GM12878 (cell line): ENCODE data around the gene ARID4B. TPM values are rescaled to one million over a fixed set of nuclear protein-coding genes. Genes with fewer than 3 reads are reported as not detected.

Experiments used
- ATAC-seq: fragments of 200-7000 bp; cut with Tn5 transposase; 3 replicates; pipeline ENCODE4 v1.9.1; 2020; ENCODE audit warnings: mild to moderate bottlenecking, moderate library complexity
- BruUV-seq: library from RNA; stranded (reverse); fragments of 400-500 nt; replicated peaks from 2 replicates; lab custom pipeline; 2021; lab: Mats Ljungman, UMichigan
- CTCF ChIA-PET: fragments of 300-600 bp; sonication (Branson Sonifier 250); formaldehyde crosslinking; extraction: SDS; loops from one replicate; lab custom pipeline; 2021; ENCODE audit warnings: inconsistent platforms; lab: Yijun Ruan, JAX
- POLR2A ChIA-PET: fragments of 350-600 bp; formaldehyde crosslinking; extraction: SDS; loops from one replicate; lab custom pipeline; 2021; ENCODE audit warnings: inconsistent platforms; lab: Charles Lee
- RAD21 ChIA-PET: fragments of 300-600 bp; sonication (Branson Sonifier 250); formaldehyde crosslinking; loops from one replicate; lab custom pipeline; 2023; ENCODE audit warnings: antibody characterized with exemption; ENCODE audit not compliant: unreplicated experiment; lab: Charles Lee
- SMC1A ChIA-PET: fragments of 300-600 bp; sonication (Branson Sonifier 250); formaldehyde crosslinking; loops from one replicate; lab custom pipeline; 2023; ENCODE audit not compliant: unreplicated experiment, uncharacterized antibody; lab: Charles Lee
- DNase-seq: peaks from one replicate; pipeline ENCODE4 v3.0.0-alpha.2; 2011; ENCODE audit warnings: low read depth, low spot score
- FAIRE-seq: peaks from 3 replicates; lab custom pipeline; 2011; peaks lifted over from hg19 to GRCh38; lab: Jason Lieb, UNC
- H2AFZ ChIP-seq: 2 replicates; pipeline ENCODE4 v1.6.0; 2011; ENCODE audit warnings: low read depth, low read length, control low read depth; ENCODE audit not compliant: control insufficient read depth
- H3K27ac ChIP-seq: 2 replicates; pipeline ENCODE4 v1.5.1; 2011; ENCODE audit warnings: control low read depth; ENCODE audit not compliant: control insufficient read depth, insufficient read depth
- H3K27me3 ChIP-seq, 2 experiments: replicated peaks in 1 of 2; 2 replicates each; pipeline versions ENCODE4 v1.6.0 to v1.6.1; 2011; ENCODE audit warnings: low read length in 1 of 2; ENCODE audit not compliant: control insufficient read depth in 2 of 2, insufficient read depth in 2 of 2
- H3K36me3 ChIP-seq, 2 experiments: 2 replicates each; pipeline ENCODE4 v1.5.1; 2011; ENCODE audit warnings: low read length in 1 of 2; ENCODE audit not compliant: control insufficient read depth in 2 of 2, insufficient read depth in 2 of 2
- H3K4me1 ChIP-seq: 2 replicates; pipeline ENCODE4 v1.6.1; 2011; ENCODE audit warnings: mild to moderate bottlenecking, low read length, moderate library complexity, mixed read lengths; ENCODE audit not compliant: control insufficient read depth, insufficient read depth
- H3K4me2 ChIP-seq: 2 replicates; pipeline ENCODE4 v1.6.0; 2011; ENCODE audit warnings: control low read depth; ENCODE audit not compliant: control insufficient read depth, insufficient read depth
- H3K4me3 ChIP-seq: fragments of 200-600 bp; sonication (generic); 2 replicates; pipeline ENCODE4 v1.5.1; 2016
- H3K79me2 ChIP-seq: 2 replicates; pipeline ENCODE4 v1.6.0; 2011; ENCODE audit warnings: low read length; ENCODE audit not compliant: control insufficient read depth, insufficient read depth
- H3K9ac ChIP-seq: 2 replicates; pipeline ENCODE4 v1.8.0; 2011; ENCODE audit warnings: low read length, control low read depth, mixed read lengths; ENCODE audit not compliant: control insufficient read depth, insufficient read depth
- H3K9me3 ChIP-seq: replicated peaks from 3 replicates; pipeline ENCODE4 v1.5.1; 2011; ENCODE audit warnings: mild to moderate bottlenecking, low read length; ENCODE audit not compliant: control insufficient read depth, insufficient read depth
- H4K20me1 ChIP-seq: 2 replicates; pipeline ENCODE4 v1.6.0; 2011; ENCODE audit not compliant: control insufficient read depth, insufficient read depth
- MEF2B ChIP-seq: fragments of 450-650 bp; IDR thresholded peaks from 2 replicates; pipeline ENCODE4 v1.6.1; 2018; ENCODE audit warnings: mild to moderate bottlenecking, moderate library complexity; ENCODE audit not compliant: partially characterized antibody, poor library complexity, severe bottlenecking
- MXI1 ChIP-seq: fragments of 150-350 bp; IDR thresholded peaks from 2 replicates; pipeline ENCODE4 v1.6.1; 2011; ENCODE audit warnings: low read depth, mild to moderate bottlenecking, inconsistent platforms, low read length, improper control_type of control experiment
- MYB ChIP-seq: fragments of 150-350 bp; IDR thresholded peaks from 2 replicates; pipeline ENCODE4 v1.6.1; 2014; ENCODE audit warnings: mild to moderate bottlenecking, low read depth, low read length, borderline replicate concordance
- NKRF ChIP-seq: fragments of 450-650 bp; conservative IDR thresholded peaks from 2 replicates; pipeline ENCODE4 v1.6.1; 2017; ENCODE audit warnings: mild to moderate bottlenecking, moderate library complexity
- SP1 ChIP-seq: IDR thresholded peaks from one replicate; pipeline ENCODE4 v1.6.1; 2011; ENCODE audit warnings: low read depth, low read length
- TBL1XR1 ChIP-seq: IDR thresholded peaks from 2 replicates; pipeline ENCODE4 v1.6.1; 2012; ENCODE audit warnings: low read depth, low read length, improper control_type of control experiment
- ZNF592 ChIP-seq: fragments of 450-650 bp; IDR thresholded peaks from 2 replicates; pipeline ENCODE4 v1.6.1; 2017; ENCODE audit warnings: mild to moderate bottlenecking, moderate library complexity
- WGBS: methylation state at CpG from one replicate; pipeline ENCODE4 v1.1.6; 2016; ENCODE audit warnings: low lambda C conversion rate; ENCODE audit not compliant: insufficient replicate concordance, insufficient coverage; ENCODE audit errors: missing lambda C conversion rate; 5-methylcytosine and 5-hydroxymethylcytosine counted together
- in situ Hi-C: fragments of 300-500 bp; cut with MboI; formaldehyde crosslinking; loops from 9 replicates; pipeline ENCODE4 v1.14.3; 2018; ENCODE audit warnings: mixed read lengths
- intact Hi-C: fragments of 100-400 bp; cut with micrococcal nuclease; formaldehyde crosslinking; loops from one replicate; pipeline ENCODE4 v1.14.2; 2022; ENCODE audit not compliant: unreplicated experiment
- polyA plus RNA-seq, 11 experiments: library from polyadenylated mRNA; depleted of rRNA in 4 of 11; unstranded in 6 of 11; stranded (reverse) in 5 of 11; fragments of >200 nt; fragmentation: Nextera tagmentation in 4 of 11; fragmentation: Illumina TruSeq in 1 of 11; extraction: Ambion mirVana in 4 of 11; extraction: Trizol in 1 of 11; gene quantifications; 1 replicate in 1 of 11; 2 replicates in 10 of 11; pipeline versions ENCODE4 v1.2.1 to v1.2.3, GENCODE V29; 2011 to 2016; ENCODE audit warnings: inconsistent platforms in 2 of 11, missing spikeins in 2 of 11, low read depth in 1 of 11
- total RNA-seq, 4 experiments: library from RNA; depleted of rRNA in 3 of 4; stranded (reverse); fragments of >200 nt in 3 of 4; fragmentation: Illumina TruSeq in 1 of 4; extraction: Trizol in 1 of 4; gene quantifications; 2 replicates each; pipeline versions ENCODE4 v1.2.1 to v1.2.3, GENCODE V29; 2013 to 2021

ARID4B gene
- total and polyA plus RNA-seq, 10 of the 15 experiments (the other 5 are each of a cell fraction or from before 2014, with no cell fraction given): 13.6 to 39.1 (median 28.0) TPM

- POLR2A ChIA-PET: interaction anchor here (0.6 to 1.4 kb wide), 2 partner anchors 23 to 26 kb away, joined by 3 read pairs; no protein-coding TSS in a partner anchor
- H3K79me2 ChIP-seq: peaks cover 65% of the 10 kb centered on the region
- intact Hi-C loops: no loop called here
- CTCF ChIA-PET: no interaction called here
- no peak for ATAC-seq
- no peak overlapping the region for H3K4me2 ChIP-seq
- FAIRE-seq: no peak
- no peak overlapping the region for H2AFZ ChIP-seq
- 0 out of 2 replicates have a peak, but pooled peaks cover 4% of the 10 kb centered on the region for H3K4me1 ChIP-seq
- H3K9ac ChIP-seq: no peak overlapping the region
- no peak for TF ChIP-seq NKRF
- no peak for TF ChIP-seq ZNF592
- TF ChIP-seq MYB: no peak
- TF ChIP-seq TBL1XR1: no peak
- TF ChIP-seq MEF2B: no peak
- TF ChIP-seq SP1: no peak
- TF ChIP-seq MXI1: no peak
- DNase-seq: no peak
- RAD21 ChIA-PET: no interaction called here
- no peak overlapping the region for H3K27ac ChIP-seq
- in situ Hi-C loops: no loop called here
- H3K27me3 ChIP-seq: no peaks in the 10 kb centered on the region
- peaks cover 0 to 3% of the 10 kb centered on the region in 2 experiments; a peak in 2 of 4 replicates for H3K36me3 ChIP-seq
- no peak overlapping the region for H3K4me3 ChIP-seq
- WGBS: 68% methylated on average over 10 of the region's 10 CpGs
- BruUV-seq: TSS peak; percentile 63
- SMC1A ChIA-PET: interaction anchor here (1.2 to 1.6 kb wide), 3 partner anchors 15 to 40 kb away, joined by 3 read pairs; no protein-coding TSS in a partner anchor
- H3K9me3 ChIP-seq: peaks cover 5% of the 10 kb centered on the region; the same call in 2 of the 3 replicates
- no peaks in the 10 kb centered on the region; the same call in 1 of the 2 replicates for H4K20me1 ChIP-seq
Observed at GRCh38 chr1:235299169-235299858, 28.7 kb downstream of the ARID4B start.
